Fibroblast of skin of back (primary cell): ENCODE measurements around the gene PDGFD.
A peak's percentile ranks its signal among the peaks of the same experiment; 100 is the strongest.

ENCODE experiments used
- DNase-seq: peaks from one replicate; pipeline ENCODE4 v3.0.0-alpha.2; 2013

The PDGFD gene

GRCh38 chr11:104145062-104145461 lies 18.9 kb downstream of the PDGFD start:
- no peak for DNase-seq

- no peak for DNase-seq
Measured at GRCh38 chr11:104142698-104143097, 21.2 kb downstream of the PDGFD start.

GRCh38 chr11:104136861-104137260 lies 27.1 kb downstream of the PDGFD start:
- DNase-seq, result no peak

- DNase-seq, result peak; percentile 63
Measured at GRCh38 chr11:104134745-104135144, 29.2 kb downstream of the PDGFD start.

GRCh38 chr11:104130161-104130560 lies 33.8 kb downstream of the PDGFD start:
- DNase-seq, result no peak

- DNase-seq, result no peak
Measured at GRCh38 chr11:104129145-104129544, 34.8 kb downstream of the PDGFD start.

- peak; percentile 64 for DNase-seq
Measured at GRCh38 chr11:104127828-104128227, 36.1 kb downstream of the PDGFD start.

- no peak for DNase-seq
Measured at GRCh38 chr11:104126464-104126863, 37.5 kb downstream of the PDGFD start.

GRCh38 chr11:104124979-104125378 lies 39.0 kb downstream of the PDGFD start:
- no peak for DNase-seq

GRCh38 chr11:104122836-104123235 lies 41.1 kb downstream of the PDGFD start:
- no peak for DNase-seq

GRCh38 chr11:104122011-104122635 lies 41.8 kb downstream of the PDGFD start:
- no peak for DNase-seq

GRCh38 chr11:104120493-104121137 lies 43.3 kb downstream of the PDGFD start:
- DNase-seq, result no peak

GRCh38 chr11:104118105-104118744 lies 45.7 kb downstream of the PDGFD start:
- DNase-seq, result no peak

GRCh38 chr11:104113541-104113940 lies 50.4 kb downstream of the PDGFD start:
- no peak for DNase-seq

GRCh38 chr11:104106136-104106754 lies 57.7 kb downstream of the PDGFD start:
- DNase-seq, result peak; percentile 58

GRCh38 chr11:104105155-104105554 lies 58.8 kb downstream of the PDGFD start:
- DNase-seq, result no peak

- DNase-seq, result no peak
Measured at GRCh38 chr11:104104664-104105063, 59.3 kb downstream of the PDGFD start.

- no peak for DNase-seq
Measured at GRCh38 chr11:104104201-104104600, 59.7 kb downstream of the PDGFD start.

- DNase-seq, result no peak
Measured at GRCh38 chr11:104098555-104098954, 65.4 kb downstream of the PDGFD start.

- DNase-seq, result no peak
Measured at GRCh38 chr11:104098132-104098531, 65.8 kb downstream of the PDGFD start.

GRCh38 chr11:104096900-104097299 lies 67.0 kb downstream of the PDGFD start:
- DNase-seq, result no peak

GRCh38 chr11:104095791-104096190 lies 68.2 kb downstream of the PDGFD start:
- DNase-seq, result peak; percentile 32

GRCh38 chr11:104094576-104094975 lies 69.4 kb downstream of the PDGFD start:
- no peak for DNase-seq
